ENCODE data around the gene STX7. TPM values are rescaled to one million over a fixed set of nuclear protein-coding genes. Genes with fewer than 3 reads are reported as not detected.
"Not testable (repeated sequence)": the region's sequence is repeated elsewhere in the genome, so short reads cannot be mapped to it uniquely, and the experiment has no call there.

Gene STX7, protein sequence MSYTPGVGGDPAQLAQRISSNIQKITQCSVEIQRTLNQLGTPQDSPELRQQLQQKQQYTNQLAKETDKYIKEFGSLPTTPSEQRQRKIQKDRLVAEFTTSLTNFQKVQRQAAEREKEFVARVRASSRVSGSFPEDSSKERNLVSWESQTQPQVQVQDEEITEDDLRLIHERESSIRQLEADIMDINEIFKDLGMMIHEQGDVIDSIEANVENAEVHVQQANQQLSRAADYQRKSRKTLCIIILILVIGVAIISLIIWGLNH
- 101 TPM for total RNA-seq (2013)
- polyA plus RNA-seq (10 to 100 TPM; 49.7 to 85.1 (median 81.7) TPM), polyA minus RNA-seq (19.8 and 31.0 TPM in 2 replicates), total RNA-seq (21.9 to 141 (median 78.4) reads per million in 11 experiments)

DNA sequence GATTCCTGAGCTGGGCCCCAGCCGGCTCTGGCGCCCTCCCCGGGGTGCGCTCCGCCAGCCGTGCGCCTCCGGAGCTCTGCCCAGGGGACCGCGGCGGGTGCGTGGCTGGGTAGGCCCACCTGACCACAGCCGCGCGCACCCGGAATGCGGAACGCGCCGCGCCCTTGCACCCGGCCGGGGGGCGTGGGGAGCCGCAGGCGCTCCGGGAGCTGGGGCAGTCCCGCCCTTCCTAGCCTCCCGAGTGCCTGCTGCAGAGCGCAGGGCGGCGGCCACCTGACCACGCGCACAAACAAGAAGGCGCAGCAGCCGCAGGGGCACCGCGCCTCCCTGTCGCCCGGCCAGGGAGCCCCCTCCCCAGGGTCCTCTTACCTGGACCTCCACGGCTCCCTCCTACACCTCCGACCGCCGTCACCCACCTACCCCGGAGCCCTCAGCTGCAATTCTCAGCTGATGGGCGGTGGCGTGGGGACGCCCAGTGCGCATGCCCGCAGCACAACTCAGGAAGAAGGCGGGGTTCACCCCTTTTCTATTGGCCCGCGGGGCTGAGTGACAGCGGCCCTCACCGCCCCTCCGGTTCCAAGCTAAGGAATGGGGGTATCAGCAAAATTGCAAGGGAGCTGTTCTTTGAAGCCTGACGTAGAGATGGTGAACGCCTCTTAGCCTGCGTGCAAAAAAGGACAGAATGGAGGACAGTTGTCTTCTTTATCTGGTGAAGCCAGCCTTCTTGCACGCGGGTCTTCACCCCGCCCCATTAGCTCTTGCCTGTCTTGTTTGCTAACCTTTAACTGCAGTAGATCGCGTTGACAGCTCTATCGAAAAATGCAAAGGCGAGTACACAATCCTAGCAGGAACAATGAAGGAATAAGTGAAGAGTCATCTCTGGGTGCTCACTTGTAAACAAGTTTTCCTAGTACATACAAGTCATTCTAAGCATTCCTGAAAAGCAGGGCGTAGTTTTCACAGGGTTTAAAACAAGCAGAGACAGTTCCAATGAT lies at the start of gene STX7:
Gene STX7, minus strand, starts transcription at position 479 of the 995 bp plus-strand sequence. CDS start 9,586 bp downstream, outside the sequence.
- Histone ChIP-seq H3K4me1 (ENCODE audit: control insufficient read depth in 1 of 2, insufficient read depth in 2 of 2, low read length in 2 of 2) (peaks cover 33 to 42% of the 10 kb centered on the region in 2 donors), H3K27me3 (ENCODE audit: control insufficient read depth in 2 of 2, insufficient read depth in 2 of 2, low read length in 2 of 2) (no peaks in the 10 kb centered on the region), H3K4me3 (replicated peaks in 1 of 3; ENCODE audit: low read depth in 2 of 3, low read length in 3 of 3) (peak within 1 kb of the TSS; percentile 81 to 92 (median 84)), H4K20me1 (ENCODE audit: insufficient read depth, low read length) (peaks cover 43% of the 10 kb centered on the region), H3K4me2 (replicated peaks; ENCODE audit: extremely low read depth, low read length, poor library complexity, severe bottlenecking) (peak within 1 kb of the TSS; percentile 87), H3K9me3 (replicated peaks in 1 of 2; ENCODE audit: control insufficient read depth in 1 of 2, insufficient read depth in 1 of 2, low read length in 2 of 2) (no peaks in the 10 kb centered on the region), H3K79me2 (ENCODE audit: insufficient read depth, low read length) (peaks cover 51% of the 10 kb centered on the region), H3K36me3 (replicated peaks in 1 of 2; ENCODE audit: control insufficient read depth in 1 of 2, insufficient read depth in 2 of 2, low read length in 2 of 2) (peaks cover 7 to 12% of the 10 kb centered on the region in 2 donors), H3K27ac (ENCODE audit: low read depth in 1 of 2, low read length in 2 of 2) (peak within 1 kb of the TSS; percentile 79 to 85), H3K9ac (ENCODE audit: insufficient read depth, low read length, poor library complexity, severe bottlenecking) (peak within 1 kb of the TSS; percentile 88), H2AFZ (ENCODE audit: insufficient read depth, low read depth, low read length, poor library complexity, severe bottlenecking) (peak within 1 kb of the TSS; percentile 82)
- DNase-seq = peak; percentile 73 to 84 (median 78)
- TF ChIP-seq, protein P1, sequence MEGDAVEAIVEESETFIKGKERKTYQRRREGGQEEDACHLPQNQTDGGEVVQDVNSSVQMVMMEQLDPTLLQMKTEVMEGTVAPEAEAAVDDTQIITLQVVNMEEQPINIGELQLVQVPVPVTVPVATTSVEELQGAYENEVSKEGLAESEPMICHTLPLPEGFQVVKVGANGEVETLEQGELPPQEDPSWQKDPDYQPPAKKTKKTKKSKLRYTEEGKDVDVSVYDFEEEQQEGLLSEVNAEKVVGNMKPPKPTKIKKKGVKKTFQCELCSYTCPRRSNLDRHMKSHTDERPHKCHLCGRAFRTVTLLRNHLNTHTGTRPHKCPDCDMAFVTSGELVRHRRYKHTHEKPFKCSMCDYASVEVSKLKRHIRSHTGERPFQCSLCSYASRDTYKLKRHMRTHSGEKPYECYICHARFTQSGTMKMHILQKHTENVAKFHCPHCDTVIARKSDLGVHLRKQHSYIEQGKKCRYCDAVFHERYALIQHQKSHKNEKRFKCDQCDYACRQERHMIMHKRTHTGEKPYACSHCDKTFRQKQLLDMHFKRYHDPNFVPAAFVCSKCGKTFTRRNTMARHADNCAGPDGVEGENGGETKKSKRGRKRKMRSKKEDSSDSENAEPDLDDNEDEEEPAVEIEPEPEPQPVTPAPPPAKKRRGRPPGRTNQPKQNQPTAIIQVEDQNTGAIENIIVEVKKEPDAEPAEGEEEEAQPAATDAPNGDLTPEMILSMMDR (IDR thresholded peaks at IDR 0.05) = no peak
- H3K27me3 Mint-ChIP-seq (ENCODE audit: low read depth in 3 of 3) = peaks cover 0 to 2% (median 2%) of the 10 kb centered on the region in 3 donors
- 0% methylated on average over 62 of the region's 67 CpGs for WGBS (ENCODE audit: insufficient coverage)
- peak within 1 kb of the TSS; percentile 92 to 98 (median 97) for H3K27ac Mint-ChIP-seq
- intact Hi-C loops (cut with micrococcal nuclease) = loop anchor here (5.0 to 10.0 kb wide), 2 partner anchors 152 to 299 kb away; partner anchors contain the start of gene RPS12 (in 1 of the 2)
- H3K36me3 Mint-ChIP-seq = peaks cover 10 to 12% of the 10 kb centered on the region in 2 donors
- peak within 1 kb of the TSS; percentile 95 to 99 for H3K4me3 Mint-ChIP-seq
- H3K4me1 Mint-ChIP-seq = peaks cover 45% of the 10 kb centered on the region
- no peaks in the 10 kb centered on the region for H3K9me3 Mint-ChIP-seq

DNA sequence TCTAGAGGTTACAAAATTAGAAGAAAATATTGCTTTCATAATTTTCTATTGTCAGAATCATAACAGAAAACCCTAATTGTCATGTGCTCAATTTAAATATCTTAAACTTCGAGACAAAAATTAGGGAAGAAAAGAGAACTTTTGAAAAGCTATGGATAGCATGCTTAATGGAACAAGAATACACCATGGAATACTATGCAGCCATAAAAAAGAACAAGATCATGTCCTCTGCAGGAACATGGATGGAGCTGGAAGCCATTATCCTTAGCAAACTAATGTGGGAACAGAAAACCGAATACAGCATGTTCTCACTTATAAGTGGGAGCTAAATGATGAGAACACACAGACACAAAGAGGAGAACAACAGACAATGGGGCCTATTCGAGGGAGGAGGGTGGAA lies 47.2 kb upstream of the STX7 start:
- H3K79me2 ChIP-seq (ENCODE audit: insufficient read depth, low read length); H3K27ac Mint-ChIP-seq; H3K4me3 Mint-ChIP-seq; H3K27ac ChIP-seq (ENCODE audit: low read depth in 1 of 2, low read length in 2 of 2); H3K27me3 ChIP-seq (ENCODE audit: control insufficient read depth in 2 of 2, insufficient read depth in 2 of 2, low read length in 2 of 2); H3K9me3 ChIP-seq (replicated peaks in 1 of 2; ENCODE audit: control insufficient read depth in 1 of 2, insufficient read depth in 1 of 2, low read length in 2 of 2); H3K4me2 ChIP-seq (replicated peaks; ENCODE audit: extremely low read depth, low read length, poor library complexity, severe bottlenecking); H3K4me1 Mint-ChIP-seq; H3K9ac ChIP-seq (ENCODE audit: insufficient read depth, low read length, poor library complexity, severe bottlenecking); intact Hi-C loops (cut with micrococcal nuclease); H3K4me1 ChIP-seq (ENCODE audit: control insufficient read depth in 1 of 2, insufficient read depth in 2 of 2, low read length in 2 of 2); H2AFZ ChIP-seq (ENCODE audit: insufficient read depth, low read depth, low read length, poor library complexity, severe bottlenecking); H3K27me3 Mint-ChIP-seq (ENCODE audit: low read depth in 3 of 3); H4K20me1 ChIP-seq (ENCODE audit: insufficient read depth, low read length); H3K4me3 ChIP-seq (replicated peaks in 1 of 3; ENCODE audit: low read depth in 2 of 3, low read length in 3 of 3); H3K36me3 ChIP-seq (replicated peaks in 1 of 2; ENCODE audit: control insufficient read depth in 1 of 2, insufficient read depth in 2 of 2, low read length in 2 of 2); DNase-seq; H3K36me3 Mint-ChIP-seq; H3K9me3 Mint-ChIP-seq: not testable (repeated sequence)
- no CpG with 5 or more reads among the region's 3 CpGs for WGBS (ENCODE audit: insufficient coverage)

Measured in CD14-positive monocyte (primary cell).